NCI-H187 treated with DMSO at 0.1 percent for 48 hours (cell line): ENCODE data around the gene FZD7.

Experiments
- DNase-seq: peaks from one replicate; lab custom pipeline; 2025; lab: John Stamatoyannopoulos, UW

The FZD7 gene

GRCh38 chr2:202069170-202070067 is 35.8 kb downstream of the FZD7 start:
- no peak for DNase-seq

GRCh38 chr2:202071107-202071506 is 37.5 kb downstream of the FZD7 start:
- no peak for DNase-seq

- DNase-seq = no peak
These were observed 38.6 kb downstream of the FZD7 start for GRCh38 chr2:202072226-202072625.

- DNase-seq = no peak
These were observed 39.2 kb downstream of the FZD7 start, which contains the start of gene KIAA2012 for GRCh38 chr2:202072737-202073401. Gene KIAA2012 (plus strand): TSS chr2:202073255. CDS start chr2:202073628, 373 bp downstream.

- no peak for DNase-seq
These were observed 40.7 kb downstream of the FZD7 start for GRCh38 chr2:202074324-202074723.

- no peak for DNase-seq
These were observed 45.7 kb downstream of the FZD7 start for GRCh38 chr2:202079310-202079709.

- no peak for DNase-seq
These were observed 50.6 kb downstream of the FZD7 start for GRCh38 chr2:202084265-202084664.
